ENCODE data around the gene GARS1.

GRCh38 chr7:30642789-30643188 lies 48.1 kb downstream of the GARS1 start:
- TF ChIP-seq CTCF (IDR thresholded peaks at IDR 0.05) (no peak), POLR2A (IDR thresholded peaks at IDR 0.05) (no peak)
